ENCODE measurements around the gene BAAT.

DNA sequence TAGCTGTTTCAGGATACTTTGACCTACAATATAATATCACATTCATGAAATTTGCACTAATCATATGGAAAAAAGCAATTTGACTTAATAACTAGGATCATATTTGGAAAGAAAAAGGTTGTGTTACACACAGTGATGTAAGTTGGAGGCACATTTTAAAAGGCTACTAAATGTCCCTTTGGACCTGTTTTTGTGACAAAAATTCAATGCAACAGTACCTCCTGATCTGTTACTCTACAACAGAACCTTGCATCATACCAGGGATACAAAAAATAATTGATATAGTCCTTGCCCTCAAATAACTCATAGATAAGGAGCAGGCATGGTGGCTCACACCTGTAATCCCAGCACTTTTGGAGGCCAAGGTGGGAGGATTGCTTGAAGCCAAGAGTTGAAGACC is 67.1 kb downstream of the BAAT start:
- TF ChIP-seq, protein P1, sequence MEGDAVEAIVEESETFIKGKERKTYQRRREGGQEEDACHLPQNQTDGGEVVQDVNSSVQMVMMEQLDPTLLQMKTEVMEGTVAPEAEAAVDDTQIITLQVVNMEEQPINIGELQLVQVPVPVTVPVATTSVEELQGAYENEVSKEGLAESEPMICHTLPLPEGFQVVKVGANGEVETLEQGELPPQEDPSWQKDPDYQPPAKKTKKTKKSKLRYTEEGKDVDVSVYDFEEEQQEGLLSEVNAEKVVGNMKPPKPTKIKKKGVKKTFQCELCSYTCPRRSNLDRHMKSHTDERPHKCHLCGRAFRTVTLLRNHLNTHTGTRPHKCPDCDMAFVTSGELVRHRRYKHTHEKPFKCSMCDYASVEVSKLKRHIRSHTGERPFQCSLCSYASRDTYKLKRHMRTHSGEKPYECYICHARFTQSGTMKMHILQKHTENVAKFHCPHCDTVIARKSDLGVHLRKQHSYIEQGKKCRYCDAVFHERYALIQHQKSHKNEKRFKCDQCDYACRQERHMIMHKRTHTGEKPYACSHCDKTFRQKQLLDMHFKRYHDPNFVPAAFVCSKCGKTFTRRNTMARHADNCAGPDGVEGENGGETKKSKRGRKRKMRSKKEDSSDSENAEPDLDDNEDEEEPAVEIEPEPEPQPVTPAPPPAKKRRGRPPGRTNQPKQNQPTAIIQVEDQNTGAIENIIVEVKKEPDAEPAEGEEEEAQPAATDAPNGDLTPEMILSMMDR (IDR thresholded peaks at IDR 0.05): no peak
- TF ChIP-seq SIN3A (IDR thresholded peaks at IDR 0.05; ENCODE audit: borderline replicate concordance, insufficient read depth, low read depth, low read length) (no peak), POLR2AphosphoS5 (IDR thresholded peaks at IDR 0.05; ENCODE audit: low read depth, low read length) (no peak), REST (IDR thresholded peaks at IDR 0.05; ENCODE audit: insufficient read depth in 1 of 2, low read depth in 2 of 2, low read length in 1 of 2) (no peak)
